Trophoblast cell (in vitro differentiated cells and primary cell): ENCODE results near the gene CD81.

Source experiments
- DNase-seq, 2 donors: peaks; one replicate each; pipeline ENCODE4 v3.0.0-alpha.2; 2016
- H2AFZ ChIP-seq: 2 replicates; pipeline ENCODE4 v1.6.1; 2013; ENCODE audit warnings: low read length, moderate library complexity, mild to moderate bottlenecking; ENCODE audit not compliant: insufficient read depth, poor library complexity
- H2AK5ac ChIP-seq: 2 replicates; pipeline ENCODE4 v1.6.1; 2013; ENCODE audit warnings: mild to moderate bottlenecking, low read length
- H2BK120ac ChIP-seq: 2 replicates; pipeline ENCODE4 v1.6.1; 2013; ENCODE audit warnings: low read length, mild to moderate bottlenecking, moderate library complexity; ENCODE audit not compliant: insufficient read depth, poor library complexity
- H2BK12ac ChIP-seq: 2 replicates; pipeline ENCODE4 v1.6.1; 2013; ENCODE audit warnings: mild to moderate bottlenecking, low read length, moderate library complexity
- H2BK5ac ChIP-seq: 2 replicates; pipeline ENCODE4 v1.6.1; 2013; ENCODE audit warnings: low read length, low read depth, moderate library complexity, mild to moderate bottlenecking; ENCODE audit not compliant: poor library complexity
- H3K14ac ChIP-seq: 2 replicates; pipeline ENCODE4 v1.6.1; 2013; ENCODE audit warnings: mild to moderate bottlenecking, low read length
- H3K18ac ChIP-seq: 2 replicates; pipeline ENCODE4 v1.6.1; 2013; ENCODE audit warnings: mild to moderate bottlenecking, low read length
- H3K23ac ChIP-seq: 2 replicates; pipeline ENCODE4 v1.6.1; 2013; ENCODE audit warnings: low read length
- H3K27ac ChIP-seq: 2 replicates; pipeline ENCODE4 v1.5.1; 2013; ENCODE audit warnings: low read depth, mild to moderate bottlenecking, inconsistent platforms, low read length, moderate library complexity
- H3K27me3 ChIP-seq: 2 replicates; pipeline ENCODE4 v1.6.1; 2013; ENCODE audit warnings: inconsistent platforms, mild to moderate bottlenecking, low read length, moderate library complexity; ENCODE audit not compliant: insufficient read depth
- H3K36me3 ChIP-seq, 2 experiments: 1 replicate in 1 of 2; 2 replicates in 1 of 2; pipeline ENCODE4 v1.6.1; 2013; ENCODE audit warnings: low read length in 2 of 2, mild to moderate bottlenecking in 2 of 2, moderate library complexity in 1 of 2; ENCODE audit not compliant: insufficient read depth in 2 of 2, control insufficient read depth in 1 of 2
- H3K4ac ChIP-seq: 2 replicates; pipeline ENCODE4 v1.6.1; 2013; ENCODE audit warnings: low read depth, mild to moderate bottlenecking, low read length, moderate library complexity
- H3K4me1 ChIP-seq, 2 experiments: 1 replicate in 1 of 2; 2 replicates in 1 of 2; pipeline ENCODE4 v1.6.1; 2013; ENCODE audit warnings: low read length in 2 of 2, mild to moderate bottlenecking in 2 of 2, moderate library complexity in 1 of 2; ENCODE audit not compliant: insufficient read depth in 2 of 2, control insufficient read depth in 1 of 2
- H3K4me2 ChIP-seq: 2 replicates; pipeline ENCODE4 v1.6.1; 2013; ENCODE audit warnings: inconsistent platforms, mild to moderate bottlenecking, low read length, moderate library complexity
- H3K4me3 ChIP-seq: 2 replicates; pipeline ENCODE4 v1.5.1; 2013; ENCODE audit warnings: mild to moderate bottlenecking, low read depth, low read length, inconsistent platforms
- H3K79me1 ChIP-seq: one replicate; pipeline ENCODE4 v1.6.1; 2013; ENCODE audit warnings: low read length
- H3K79me2 ChIP-seq: 2 replicates; pipeline ENCODE4 v1.6.1; 2013; ENCODE audit warnings: low read length, mild to moderate bottlenecking; ENCODE audit not compliant: control insufficient read depth, insufficient read depth, poor library complexity
- H3K9ac ChIP-seq: 2 replicates; pipeline ENCODE4 v1.6.1; 2013; ENCODE audit warnings: mild to moderate bottlenecking, low read length
- H3K9me3 ChIP-seq: 2 replicates; pipeline ENCODE4 v1.6.1; 2013; ENCODE audit warnings: low read depth, mild to moderate bottlenecking, control low read depth, inconsistent platforms, low read length; ENCODE audit not compliant: insufficient read depth
- H4K12ac ChIP-seq: 2 replicates; pipeline ENCODE4 v1.6.1; 2013; ENCODE audit warnings: low read depth, mild to moderate bottlenecking, low read length, moderate library complexity
- H4K8ac ChIP-seq: 2 replicates; pipeline ENCODE4 v1.6.1; 2013; ENCODE audit warnings: low read depth, mild to moderate bottlenecking, low read length, moderate library complexity
- H4K91ac ChIP-seq: one replicate; pipeline ENCODE4 v1.6.1; 2013; ENCODE audit warnings: low read depth, mild to moderate bottlenecking, low read length, moderate library complexity
- WGBS: extraction: QIAGEN DNeasy Blood & Tissue Kit; methylation state at CpG from one replicate; pipeline ENCODE4 v1.1.7; 2013; ENCODE audit warnings: missing lambda C conversion rate; ENCODE audit not compliant: insufficient read length, insufficient coverage; ENCODE audit errors: extremely low coverage; 5-methylcytosine and 5-hydroxymethylcytosine counted together

The CD81 gene

GRCh38 chr11:2375341-2375853 is 1.7 kb upstream of the CD81 start:
- Histone ChIP-seq H3K14ac (no peak overlapping the region), H2AFZ (no peak overlapping the region), H4K91ac (no peak overlapping the region), H3K9ac (no peak overlapping the region), H2AK5ac (no peak overlapping the region), H3K18ac (no peak overlapping the region), H3K4ac (no peak overlapping the region), H3K23ac (no peak overlapping the region), H2BK12ac (no peak overlapping the region), H3K4me3 (no peak overlapping the region), H2BK120ac (no peak overlapping the region), H3K79me2 (peaks cover 13% of the 10 kb centered on the region), H3K27me3 (no peaks in the 10 kb centered on the region), H3K9me3 (peaks cover 5% of the 10 kb centered on the region), H4K8ac (no peak overlapping the region), H3K4me1 (peaks cover 9 to 19% of the 10 kb centered on the region in 2 experiments), H2BK5ac (no peak overlapping the region), H3K79me1 (peaks cover 7% of the 10 kb centered on the region), H4K12ac (no peak overlapping the region), H3K36me3 (peaks cover 2 to 6% of the 10 kb centered on the region in 2 experiments), H3K4me2 (no peak overlapping the region), H3K27ac (no peak overlapping the region)
- no peak for DNase-seq
- no CpG with 5 or more reads among the region's 6 CpGs for WGBS

GRCh38 chr11:2375964-2376551 is 1.1 kb upstream of the CD81 start:
- no peak overlapping the region for H3K27ac ChIP-seq
- WGBS = no CpG with 5 or more reads among the region's 16 CpGs
- H4K12ac ChIP-seq = no peak overlapping the region
- H3K79me1 ChIP-seq = peaks cover 7% of the 10 kb centered on the region
- H3K14ac ChIP-seq = no peak overlapping the region
- no peak overlapping the region for H3K4ac ChIP-seq
- no peak overlapping the region for H2AFZ ChIP-seq
- peaks cover 6% of the 10 kb centered on the region for H3K9me3 ChIP-seq
- H2BK120ac ChIP-seq = no peak overlapping the region
- no peaks in the 10 kb centered on the region for H3K27me3 ChIP-seq
- no peak overlapping the region for H4K91ac ChIP-seq
- H3K9ac ChIP-seq = no peak overlapping the region
- no peak overlapping the region for H3K4me2 ChIP-seq
- no peak overlapping the region for H2BK5ac ChIP-seq
- no peak overlapping the region for H3K23ac ChIP-seq
- H4K8ac ChIP-seq = no peak overlapping the region
- H3K4me1 ChIP-seq = peaks cover 9 to 24% of the 10 kb centered on the region in 2 experiments
- peaks cover 5 to 7% of the 10 kb centered on the region in 2 experiments for H3K36me3 ChIP-seq
- H3K18ac ChIP-seq = no peak overlapping the region
- H2BK12ac ChIP-seq = no peak overlapping the region
- no peak overlapping the region for H2AK5ac ChIP-seq
- DNase-seq = no peak
- peaks cover 14% of the 10 kb centered on the region for H3K79me2 ChIP-seq
- no peak overlapping the region for H3K4me3 ChIP-seq

GRCh38 chr11:2377511-2378443 is 667 bp downstream of the CD81 start:
- DNase-seq = no peak
- Histone ChIP-seq H2AK5ac (peak overlapping the region; percentile 67), H4K91ac (peak overlapping the region; percentile 66), H3K4me2 (peak overlapping the region; percentile 78), H3K18ac (peak overlapping the region; percentile 93), H4K12ac (peak overlapping the region; percentile 60), H2AFZ (peak overlapping the region; percentile 37), H3K14ac (peak overlapping the region; percentile 74), H3K9me3 (peaks cover 11% of the 10 kb centered on the region), H2BK5ac (peak overlapping the region; percentile 45), H3K79me2 (peaks cover 15% of the 10 kb centered on the region), H3K4ac (peak overlapping the region; percentile 92), H3K9ac (peak overlapping the region; percentile 82), H3K4me1 (peaks cover 9 to 25% of the 10 kb centered on the region in 2 experiments), H3K79me1 (peaks cover 7% of the 10 kb centered on the region), H2BK120ac (peak overlapping the region; percentile 76), H3K23ac (no peak overlapping the region), H3K36me3 (peaks cover 6 to 7% of the 10 kb centered on the region in 2 experiments), H3K4me3 (peak overlapping the region; percentile 93), H3K27me3 (no peaks in the 10 kb centered on the region), H4K8ac (peak overlapping the region; percentile 86), H3K27ac (peak overlapping the region; percentile 19), H2BK12ac (no peak overlapping the region)
- no CpG with 5 or more reads among the region's 88 CpGs for WGBS

DNA sequence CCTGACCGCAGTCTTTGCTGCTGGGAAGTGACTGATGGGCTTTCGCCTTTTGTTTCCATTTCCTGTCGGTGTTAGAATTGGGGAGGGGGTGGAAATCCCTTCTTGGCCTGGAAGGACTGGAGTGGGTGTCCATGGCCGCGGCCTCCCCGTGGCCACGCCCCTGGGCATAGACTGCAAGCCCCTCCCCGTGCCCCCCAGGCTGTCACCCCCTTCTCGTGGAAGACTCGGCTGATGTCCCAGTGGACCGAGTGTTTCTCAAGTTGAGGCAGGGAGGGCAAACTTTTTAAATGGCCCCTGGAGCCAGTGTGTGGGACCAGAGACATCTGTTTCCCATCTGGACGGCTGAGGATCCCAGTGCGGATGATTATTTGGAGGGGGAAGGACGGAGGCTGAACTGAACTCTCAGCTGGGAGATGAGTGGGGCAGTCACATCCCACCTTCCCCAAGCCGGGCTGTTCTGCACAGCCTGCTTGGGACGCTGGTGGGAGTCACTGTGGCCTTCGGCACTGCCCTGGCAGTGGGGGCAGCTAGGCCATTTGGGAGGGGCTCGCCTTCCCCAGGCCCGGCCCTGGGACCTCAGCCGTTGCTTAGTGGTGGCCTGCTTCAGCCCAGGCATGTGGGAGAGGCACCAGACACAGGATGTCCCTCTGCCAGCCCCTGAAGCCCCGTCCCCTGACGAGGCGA is 1.6 kb downstream of the CD81 start:
- H2AK5ac ChIP-seq = no peak overlapping the region
- no peak for DNase-seq
- H3K79me2 ChIP-seq = peaks cover 15% of the 10 kb centered on the region
- H3K23ac ChIP-seq = no peak overlapping the region
- H2BK5ac ChIP-seq = no peak overlapping the region
- H3K4me2 ChIP-seq = peak overlapping the region; percentile 78
- H3K4ac ChIP-seq = peak overlapping the region; percentile 92
- H2BK120ac ChIP-seq = no peak overlapping the region
- H3K9me3 ChIP-seq = peaks cover 11% of the 10 kb centered on the region
- peak overlapping the region; percentile 71 for H3K14ac ChIP-seq
- peaks cover 9 to 25% of the 10 kb centered on the region in 2 experiments for H3K4me1 ChIP-seq
- H4K8ac ChIP-seq = peak overlapping the region; percentile 86
- no peak overlapping the region for H3K18ac ChIP-seq
- peak overlapping the region; percentile 19 for H3K27ac ChIP-seq
- H3K36me3 ChIP-seq = peaks cover 6 to 7% of the 10 kb centered on the region in 2 experiments
- peak overlapping the region; percentile 74 for H3K9ac ChIP-seq
- no peak overlapping the region for H2AFZ ChIP-seq
- no peaks in the 10 kb centered on the region for H3K27me3 ChIP-seq
- peaks cover 7% of the 10 kb centered on the region for H3K79me1 ChIP-seq
- H2BK12ac ChIP-seq = no peak overlapping the region
- WGBS = no CpG with 5 or more reads among the region's 23 CpGs
- no peak overlapping the region for H4K91ac ChIP-seq
- H3K4me3 ChIP-seq = peak overlapping the region; percentile 93
- H4K12ac ChIP-seq = peak overlapping the region; percentile 60
